Measurements from ENCODE around the gene GALNT9. TPM values are rescaled to one million over a fixed set of nuclear protein-coding genes. Genes with fewer than 3 reads are reported as not detected.

The GALNT9 gene
- total RNA-seq, 4 donors from 2014 or later: 1.6 TPM; not detected in 3

- Histone ChIP-seq H3K27ac (no peak overlapping the region), H3K4me3 (no peak overlapping the region), H3K27me3 (peaks cover 0 to 6% of the 10 kb centered on the region in 2 donors), H3K36me3 (no peaks in the 10 kb centered on the region), H3K9me3 (no peaks in the 10 kb centered on the region), H3K4me1 (no peaks in the 10 kb centered on the region)
- WGBS, 2 donors: 81% methylated on average over 33 to 40 of the region's 40 CpGs
- TF ChIP-seq EP300 (IDR thresholded peaks at IDR 0.05) (no peak), CTCF (IDR thresholded peaks at IDR 0.05) (no peak), POLR2A (IDR thresholded peaks at IDR 0.05) (no peak)
- DNase-seq (ENCODE audit: low spot score in 2 of 2): no peak
These were observed 66.9 kb downstream of the GALNT9 start for GRCh38 chr12:132262256-132263060.

GRCh38 chr12:132261328-132262138 lies 67.9 kb downstream of the GALNT9 start:
- H3K27me3 ChIP-seq: peaks cover 0 to 6% of the 10 kb centered on the region in 2 donors
- 73 to 77% methylated on average over 8 to 10 of the region's 13 CpGs for WGBS, 2 donors

DNA sequence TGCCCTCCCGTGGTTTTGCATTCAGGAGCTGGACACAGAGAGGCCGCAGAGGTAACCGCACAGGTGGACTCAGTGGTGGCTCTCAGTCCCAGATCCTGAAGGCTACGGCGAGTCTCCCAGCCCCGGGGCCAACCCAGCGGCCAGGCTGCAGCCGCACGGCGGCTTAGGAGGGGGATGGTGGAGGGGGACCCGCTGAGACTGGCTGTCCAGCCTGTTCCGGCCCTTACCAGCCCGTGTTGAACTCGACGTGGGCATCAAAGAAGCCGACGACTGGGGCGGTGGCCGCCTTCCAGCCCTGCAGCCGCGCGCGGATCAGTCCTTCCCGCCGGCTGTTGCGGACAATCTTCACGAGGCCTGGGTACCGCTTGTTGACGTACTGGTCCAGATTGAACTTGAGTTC lies 68.7 kb downstream of the GALNT9 start:
- H3K27ac ChIP-seq: no peak overlapping the region
- no peak for TF ChIP-seq CTCF (IDR thresholded peaks at IDR 0.05)
- no peak for TF ChIP-seq POLR2A (IDR thresholded peaks at IDR 0.05)
- TF ChIP-seq EP300 (IDR thresholded peaks at IDR 0.05): no peak
- 87% methylated on average over 13 of the region's 29 CpGs; no CpG with 5 or more reads in 1 of the 2 donors for WGBS, 2 donors
- no peak for DNase-seq (ENCODE audit: low spot score in 2 of 2)
- no peaks in the 10 kb centered on the region for H3K36me3 ChIP-seq
- no peaks in the 10 kb centered on the region for H3K4me1 ChIP-seq
- no peak overlapping the region for H3K4me3 ChIP-seq
- H3K27me3 ChIP-seq: peaks cover 0 to 6% of the 10 kb centered on the region in 2 donors
- no peaks in the 10 kb centered on the region for H3K9me3 ChIP-seq

More at GRCh38 chr12:132261328-132262138, 67.9 kb downstream of the GALNT9 start:
- TF ChIP-seq CTCF (IDR thresholded peaks at IDR 0.05) (no peak), EP300 (IDR thresholded peaks at IDR 0.05) (no peak), POLR2A (IDR thresholded peaks at IDR 0.05) (no peak)
- Histone ChIP-seq H3K9me3 (no peaks in the 10 kb centered on the region), H3K27ac (no peak overlapping the region), H3K4me3 (no peak overlapping the region), H3K36me3 (no peaks in the 10 kb centered on the region), H3K4me1 (no peaks in the 10 kb centered on the region)
- no peak for DNase-seq (ENCODE audit: low spot score in 2 of 2)

GRCh38 chr12:132259872-132260695 lies 69.3 kb downstream of the GALNT9 start:
- WGBS, 2 donors: 66 to 78% methylated on average over 18 to 22 of the region's 25 CpGs
- H3K4me1 ChIP-seq: no peaks in the 10 kb centered on the region
- H3K9me3 ChIP-seq: no peaks in the 10 kb centered on the region
- DNase-seq (ENCODE audit: low spot score in 2 of 2): no peak
- no peak for TF ChIP-seq CTCF (IDR thresholded peaks at IDR 0.05)
- no peak for TF ChIP-seq EP300 (IDR thresholded peaks at IDR 0.05)
- TF ChIP-seq POLR2A (IDR thresholded peaks at IDR 0.05): no peak
- no peaks in the 10 kb centered on the region for H3K36me3 ChIP-seq
- H3K27me3 ChIP-seq: peaks cover 0 to 6% of the 10 kb centered on the region in 2 donors
- no peak overlapping the region for H3K4me3 ChIP-seq
- H3K27ac ChIP-seq: no peak overlapping the region

Data from tibial nerve (tissue), 4 donors.